Mucosa of descending colon (tissue), 3 donors: ENCODE results near the gene PALD1. TPM values are rescaled to one million over a fixed set of nuclear protein-coding genes. Genes with fewer than 3 reads are reported as not detected.

ENCODE experiments used
- ATAC-seq: fragments of 200-7000 bp; cut with Tn5 transposase; one replicate; pipeline ENCODE4 v1.9.1; 2020; ENCODE audit warnings: mild to moderate bottlenecking, moderate library complexity
- DNase-seq, 3 donors: peaks; one replicate each; pipeline ENCODE4 v3.0.0-alpha.2; 2020
- H3K36me3 ChIP-seq: fragments of 200-600 bp; one replicate; pipeline ENCODE4 v1.8.0; 2021; ENCODE audit warnings: low read depth, mild to moderate bottlenecking
- H3K4me1 ChIP-seq: fragments of 200-600 bp; one replicate; pipeline ENCODE4 v1.8.0; 2021; ENCODE audit warnings: low read depth, mild to moderate bottlenecking
- H3K4me3 ChIP-seq: fragments of 200-600 bp; one replicate; pipeline ENCODE4 v1.8.0; 2021; ENCODE audit warnings: mild to moderate bottlenecking
- H3K9me3 ChIP-seq: fragments of 200-600 bp; one replicate; pipeline ENCODE4 v1.8.0; 2021; ENCODE audit warnings: mild to moderate bottlenecking
- intact Hi-C, 2 donors: fragments of 100-400 bp; cut with DNase I in 1 of 2; cut with micrococcal nuclease in 1 of 2; formaldehyde crosslinking; loops; one replicate each; pipeline versions ENCODE4 v1.11.0 to v1.11.1; 2022; cut with DNase I, micrococcal nuclease
- total RNA-seq, 3 donors: library from RNA; stranded (reverse); fragmentation: NEBNext Ultra II Directional in 2 of 3; extraction: Animal tissue kit (Norgen Biotek cat#: 25700) in 2 of 3; gene quantifications; one replicate each; pipeline versions ENCODE4 v1.2.1 to v1.2.4, GENCODE V29; 2021 to 2023
- TF ChIP-seq, protein P1 (sequence below): fragments of 200-600 bp; IDR thresholded peaks from one replicate; pipeline ENCODE4 v1.8.0; 2022; ENCODE audit warnings: antibody characterized with exemption, mild to moderate bottlenecking
- donor health status: DM: no; HTN: no; CAD: no; lungs with moderate emphysema.
- donor health status: DM: no; HTN: no; CAD: no.
- donor health status: DM: no; HTN: yes; CAD: no.

Gene PALD1
- total RNA-seq, 3 donors from 2014 or later: 1.9 to 15.9 (median 3.2) TPM

DNA sequence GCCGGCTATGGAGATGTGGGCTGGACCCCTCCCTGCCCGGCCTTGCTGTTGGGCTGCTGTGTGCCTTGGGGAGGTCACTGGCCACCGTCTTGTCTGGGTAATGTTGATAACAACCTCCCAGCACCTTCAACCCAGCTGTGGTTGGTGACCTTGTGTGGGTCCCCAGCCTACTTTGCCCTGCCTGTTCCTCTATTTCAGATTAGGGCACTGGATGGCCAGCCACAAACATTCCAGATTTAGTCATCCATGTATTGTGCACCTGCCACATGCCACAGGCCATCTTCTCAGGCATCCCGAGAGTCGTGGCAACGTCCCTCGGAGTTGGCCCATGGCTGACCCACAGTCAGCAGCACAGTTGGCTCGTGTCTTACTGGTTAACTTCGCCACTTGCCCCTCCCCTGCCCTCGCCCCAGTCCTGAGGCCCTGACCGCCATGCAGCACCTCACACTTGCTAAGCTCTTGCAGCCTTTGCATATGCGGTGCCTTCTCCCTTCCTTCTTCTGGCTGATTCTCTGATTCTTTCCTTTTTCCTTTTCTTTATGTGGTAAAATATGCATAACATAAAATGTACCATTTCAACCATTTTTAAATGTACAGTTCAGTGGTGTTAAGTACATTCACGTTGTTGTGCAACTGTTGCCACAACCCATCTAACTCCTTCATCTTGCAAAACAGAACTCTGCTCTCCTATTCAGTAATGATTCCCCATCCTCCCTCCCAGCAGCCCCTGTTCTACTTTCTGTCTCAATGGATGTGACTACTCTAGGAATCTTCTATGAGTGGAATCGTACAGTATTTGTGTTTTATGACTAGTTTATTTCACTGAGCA, 63.4 kb downstream of the PALD1 start:
- no peaks in the 10 kb centered on the region for H3K36me3 ChIP-seq
- intact Hi-C loops: no loop called here
- ATAC-seq (no peak), DNase-seq (no peak)
- no peaks in the 10 kb centered on the region for H3K9me3 ChIP-seq
- no peaks in the 10 kb centered on the region for H3K4me1 ChIP-seq
- no peak overlapping the region for H3K4me3 ChIP-seq
- TF ChIP-seq, protein P1, sequence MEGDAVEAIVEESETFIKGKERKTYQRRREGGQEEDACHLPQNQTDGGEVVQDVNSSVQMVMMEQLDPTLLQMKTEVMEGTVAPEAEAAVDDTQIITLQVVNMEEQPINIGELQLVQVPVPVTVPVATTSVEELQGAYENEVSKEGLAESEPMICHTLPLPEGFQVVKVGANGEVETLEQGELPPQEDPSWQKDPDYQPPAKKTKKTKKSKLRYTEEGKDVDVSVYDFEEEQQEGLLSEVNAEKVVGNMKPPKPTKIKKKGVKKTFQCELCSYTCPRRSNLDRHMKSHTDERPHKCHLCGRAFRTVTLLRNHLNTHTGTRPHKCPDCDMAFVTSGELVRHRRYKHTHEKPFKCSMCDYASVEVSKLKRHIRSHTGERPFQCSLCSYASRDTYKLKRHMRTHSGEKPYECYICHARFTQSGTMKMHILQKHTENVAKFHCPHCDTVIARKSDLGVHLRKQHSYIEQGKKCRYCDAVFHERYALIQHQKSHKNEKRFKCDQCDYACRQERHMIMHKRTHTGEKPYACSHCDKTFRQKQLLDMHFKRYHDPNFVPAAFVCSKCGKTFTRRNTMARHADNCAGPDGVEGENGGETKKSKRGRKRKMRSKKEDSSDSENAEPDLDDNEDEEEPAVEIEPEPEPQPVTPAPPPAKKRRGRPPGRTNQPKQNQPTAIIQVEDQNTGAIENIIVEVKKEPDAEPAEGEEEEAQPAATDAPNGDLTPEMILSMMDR: no peak

GRCh38 chr10:70542565-70542938, 64.0 kb downstream of the PALD1 start:
- ATAC-seq (no peak), DNase-seq (no peak)
- intact Hi-C loops: no loop called here
- Histone ChIP-seq H3K4me1 (no peaks in the 10 kb centered on the region), H3K9me3 (no peaks in the 10 kb centered on the region), H3K36me3 (no peaks in the 10 kb centered on the region), H3K4me3 (no peak overlapping the region)
- TF ChIP-seq, protein P1: no peak

- ATAC-seq: no peak
- Histone ChIP-seq H3K36me3 (no peaks in the 10 kb centered on the region), H3K4me3 (no peak overlapping the region), H3K4me1 (no peaks in the 10 kb centered on the region), H3K9me3 (no peaks in the 10 kb centered on the region)
- TF ChIP-seq, protein P1: no peak
- intact Hi-C loops: no loop called here
- DNase-seq: no peak
Observed at GRCh38 chr10:70543911-70544310, 65.3 kb downstream of the PALD1 start.

GRCh38 chr10:70544431-70545340, 66.1 kb downstream of the PALD1 start:
- intact Hi-C loops: loop anchor here (5.0 kb wide), 2 partner anchors 213 to 218 kb away; no protein-coding TSS in a partner anchor
- H3K9me3 ChIP-seq: no peaks in the 10 kb centered on the region

DNA sequence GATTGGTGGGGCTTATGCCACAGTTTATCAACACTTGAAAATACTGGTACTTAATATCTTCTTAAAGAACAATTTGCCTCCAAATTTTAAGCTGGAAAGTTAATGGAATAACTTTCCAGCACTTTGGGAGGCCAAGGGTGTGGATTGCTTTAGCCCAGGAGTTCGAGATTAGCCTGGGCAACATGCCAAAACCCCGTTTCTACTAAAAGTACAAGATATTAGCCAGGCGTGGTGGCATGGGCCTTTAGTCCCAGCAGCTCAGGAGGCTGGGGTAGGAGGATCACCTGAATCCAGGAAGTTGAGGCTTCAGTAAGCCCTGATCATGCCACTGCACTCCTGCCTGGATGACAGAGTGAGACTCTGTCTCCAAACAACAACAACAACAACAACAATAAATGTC, 68.0 kb downstream of the PALD1 start:
- H3K4me3 ChIP-seq: no peak overlapping the region
- TF ChIP-seq, protein P1: no peak
- H3K36me3 ChIP-seq: no peaks in the 10 kb centered on the region
- H3K4me1 ChIP-seq: no peaks in the 10 kb centered on the region
- ATAC-seq: no peak
- no peaks in the 10 kb centered on the region for H3K9me3 ChIP-seq
- intact Hi-C loops: loop anchor here (5.0 kb wide), 2 partner anchors 211 to 216 kb away; no protein-coding TSS in a partner anchor
- DNase-seq: no peak

More at GRCh38 chr10:70544431-70545340, 66.1 kb downstream of the PALD1 start:
- Histone ChIP-seq H3K4me1 (no peaks in the 10 kb centered on the region), H3K4me3 (no peak overlapping the region), H3K36me3 (no peaks in the 10 kb centered on the region)
- DNase-seq (no peak), ATAC-seq (no peak)
- TF ChIP-seq, protein P1: no peak
